ENCODE data around the gene MGAT5B. TPM values are rescaled to one million over a fixed set of nuclear protein-coding genes. Genes with fewer than 3 reads are reported as not detected.

The MGAT5B gene
- total and polyA plus RNA-seq, 2 of the 13 experiments (the other 11 are each of a cell fraction or from before 2014, with no cell fraction given) = 0.07 to 0.13 TPM

GRCh38 chr17:76833747-76834146, 34.5 kb upstream of the MGAT5B start:
- no peak for ATAC-seq
- H3K9ac ChIP-seq (ENCODE audit: insufficient read depth, low read depth, low read length) = no peak overlapping the region
- no peak overlapping the region for H3K4me2 ChIP-seq (ENCODE audit: low read depth, low read length)
- in situ Hi-C loops (cut with HindIII; ENCODE audit: extremely low pct_ligation_motif_present, low pct_unique_long_range_greater_than_20kb) (loop anchor here (10.0 kb wide), 1 partner anchor 61 kb away; no protein-coding TSS in a partner anchor), intact Hi-C loops (cut with micrococcal nuclease; ENCODE audit: unreplicated experiment) (no loop called here)
- H3K4me3 ChIP-seq (replicated peaks in 1 of 3; ENCODE audit: insufficient read depth in 1 of 3, low read depth in 2 of 3, low read length in 3 of 3) = no peak overlapping the region
- H3K4me1 ChIP-seq (ENCODE audit: insufficient read depth, low read length) = no peaks in the 10 kb centered on the region
- no peaks in the 10 kb centered on the region for H3K79me2 ChIP-seq (ENCODE audit: insufficient read depth, low read length)
- H3K36me3 ChIP-seq (replicated peaks in 1 of 2; ENCODE audit: control insufficient read depth in 1 of 2, insufficient read depth in 2 of 2, low read length in 2 of 2) = no peaks in the 10 kb centered on the region
- H3K9me3 ChIP-seq (ENCODE audit: low read length) = no peaks in the 10 kb centered on the region
- no peaks in the 10 kb centered on the region for H4K20me1 ChIP-seq (ENCODE audit: insufficient read depth, low read length)
- no peak for FAIRE-seq
- peaks cover 2 to 55% of the 10 kb centered on the region in 2 experiments; a peak in 4 of 5 replicates for H3K27me3 ChIP-seq (ENCODE audit: control insufficient read depth in 1 of 2, insufficient read depth in 2 of 2, low read length in 2 of 2)
- no TSS peak for BruUV-seq (replicated peaks)
- ChIA-PET CTCF (ENCODE audit: low intra/inter-chr PET ratio, low total read pairs) (no interaction called here), POLR2A (no interaction called here)
- H2AFZ ChIP-seq (ENCODE audit: low read length) = no peak overlapping the region
- TF ChIP-seq, protein P1, sequence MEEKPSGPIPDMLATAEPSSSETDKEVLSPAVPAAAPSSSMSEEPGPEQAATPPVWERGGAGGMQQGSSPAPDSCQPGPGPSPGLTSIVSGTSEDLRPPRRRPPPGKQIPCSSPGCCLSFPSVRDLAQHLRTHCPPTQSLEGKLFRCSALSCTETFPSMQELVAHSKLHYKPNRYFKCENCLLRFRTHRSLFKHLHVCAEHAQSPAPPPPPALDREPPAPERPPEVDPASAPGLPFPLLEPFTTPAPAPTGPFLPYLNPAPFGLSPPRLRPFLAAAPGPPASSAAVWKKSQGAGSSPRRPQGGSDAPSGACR (CRISPR knock-in tag; IDR thresholded peaks at IDR 0.05) = no peak
- TF ChIP-seq PHF8 (CRISPR knock-in tag; IDR thresholded peaks at IDR 0.05) = no peak
- TF ChIP-seq CBFB (CRISPR knock-in tag; IDR thresholded peaks at IDR 0.05) = no peak
- no peak for TF ChIP-seq ZHX2 (IDR thresholded peaks at IDR 0.05; ENCODE audit: low read depth)
- no peak for TF ChIP-seq ZHX2 (CRISPR knock-in tag; IDR thresholded peaks at IDR 0.05; ENCODE audit: borderline replicate concordance)
- no peak for TF ChIP-seq NR1H2 (CRISPR knock-in tag; IDR thresholded peaks at IDR 0.05; ENCODE audit: borderline replicate concordance, low read depth)
- no peak for TF ChIP-seq TEAD3 (CRISPR knock-in tag; optimal IDR thresholded peaks at IDR 0.05; ENCODE audit: borderline replicate concordance)
- TF ChIP-seq BRF2 (CRISPR knock-in tag; IDR thresholded peaks at IDR 0.05) = no peak
- TF ChIP-seq PBX2 (CRISPR knock-in tag; IDR thresholded peaks at IDR 0.05) = no peak
- TF ChIP-seq FOXP1 (IDR thresholded peaks at IDR 0.05) = no peak
- no peak for TF ChIP-seq FOXP1 (CRISPR knock-in tag; IDR thresholded peaks at IDR 0.05)
- TF ChIP-seq ZNF746 (CRISPR knock-in tag; IDR thresholded peaks at IDR 0.05) = no peak
- TF ChIP-seq ZNF44 (CRISPR knock-in tag; IDR thresholded peaks at IDR 0.05) = no peak
- TF ChIP-seq TCF12 (IDR thresholded peaks at IDR 0.05) = no peak
- no peak for TF ChIP-seq TCF12 (CRISPR knock-in tag; IDR thresholded peaks at IDR 0.05)
- DNase-seq (ENCODE audit: low spot score) = no peak
- no peak overlapping the region for H3K27ac ChIP-seq (ENCODE audit: extremely low read length, insufficient read depth, low read length)
- WGBS (ENCODE audit: low lambda C conversion rate) = 61% methylated on average over 4 of the region's 4 CpGs

Measured in HepG2 (cell line).